GM19193 (cell line): ENCODE results near the gene STAM2.

ENCODE experiments used
- POLR2A ChIP-seq: IDR thresholded peaks from 4 replicates; pipeline ENCODE4 v1.6.1; 2011; ENCODE audit not compliant: insufficient read depth, insufficient read length; ENCODE audit errors: extremely low read depth

STAM2 gene

DNA sequence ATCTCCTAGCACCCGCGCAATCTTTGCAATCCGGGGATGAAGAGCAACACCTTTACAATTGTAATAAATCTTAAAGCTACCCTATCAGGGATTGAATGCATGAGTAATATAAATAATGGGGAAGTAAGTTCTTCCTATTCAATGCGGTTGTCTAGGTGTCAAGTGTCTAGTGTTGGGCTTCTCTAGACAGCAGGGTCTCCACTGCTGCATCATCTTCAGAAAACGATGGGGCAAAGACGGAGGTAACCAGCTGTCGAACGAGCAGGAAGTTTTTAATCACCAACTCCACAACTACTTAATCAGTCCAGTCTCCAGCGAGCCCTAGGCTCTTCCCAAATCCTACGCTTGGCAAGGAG lies 573 bp downstream of the STAM2 start:
- TF ChIP-seq POLR2A: no peak

DNA sequence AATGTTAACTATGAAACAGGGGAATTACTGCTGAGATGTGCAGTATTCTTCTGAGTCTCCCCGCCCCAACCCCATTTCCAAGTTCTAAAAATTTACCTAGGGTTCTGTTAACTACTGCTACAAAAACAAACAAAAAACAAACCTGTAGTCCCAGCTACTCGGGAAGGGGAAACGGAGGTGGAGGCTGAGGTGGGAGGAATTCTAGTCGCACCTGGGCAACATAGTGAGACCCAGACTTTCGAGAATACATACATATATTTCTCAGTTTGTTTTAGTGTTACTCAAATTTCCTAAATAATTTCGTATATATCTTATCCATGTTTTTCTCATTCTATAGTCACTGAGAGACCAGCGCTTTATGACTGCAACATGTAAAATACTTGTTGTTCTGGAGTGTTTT lies 989 bp downstream of the STAM2 start:
- no peak for TF ChIP-seq POLR2A

- no peak for TF ChIP-seq POLR2A
Measured at GRCh38 chr2:152173831-152174230, 1.7 kb downstream of the STAM2 start.

GRCh38 chr2:152171718-152172117 lies 3.8 kb downstream of the STAM2 start:
- no peak for TF ChIP-seq POLR2A

- no peak for TF ChIP-seq POLR2A
Measured at GRCh38 chr2:152167065-152167464, 8.5 kb downstream of the STAM2 start.

GRCh38 chr2:152166633-152167032 lies 8.9 kb downstream of the STAM2 start:
- no peak for TF ChIP-seq POLR2A

DNA sequence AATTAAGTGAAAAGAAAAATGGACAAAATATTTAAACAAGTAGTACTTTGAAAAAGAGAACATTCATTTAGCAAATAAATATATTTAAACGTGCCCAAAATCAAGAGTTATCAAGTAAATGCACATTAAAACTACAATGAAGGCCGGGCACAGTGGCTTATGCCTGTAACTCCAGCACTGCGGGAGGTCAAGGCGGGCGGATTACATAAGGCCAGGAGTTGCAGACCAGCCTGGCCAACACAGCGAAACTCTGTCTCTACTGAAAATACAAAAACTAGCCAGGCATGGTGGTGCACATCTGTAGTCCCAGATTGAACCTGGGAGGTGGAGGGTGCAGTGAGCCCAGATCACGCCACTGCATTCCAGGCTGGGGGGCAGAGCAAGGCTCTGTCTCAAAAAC lies 9.8 kb downstream of the STAM2 start:
- TF ChIP-seq POLR2A: no peak

GRCh38 chr2:152165306-152165705 lies 10.3 kb downstream of the STAM2 start:
- TF ChIP-seq POLR2A: no peak

GRCh38 chr2:152162141-152162540 lies 13.4 kb downstream of the STAM2 start:
- no peak for TF ChIP-seq POLR2A

DNA sequence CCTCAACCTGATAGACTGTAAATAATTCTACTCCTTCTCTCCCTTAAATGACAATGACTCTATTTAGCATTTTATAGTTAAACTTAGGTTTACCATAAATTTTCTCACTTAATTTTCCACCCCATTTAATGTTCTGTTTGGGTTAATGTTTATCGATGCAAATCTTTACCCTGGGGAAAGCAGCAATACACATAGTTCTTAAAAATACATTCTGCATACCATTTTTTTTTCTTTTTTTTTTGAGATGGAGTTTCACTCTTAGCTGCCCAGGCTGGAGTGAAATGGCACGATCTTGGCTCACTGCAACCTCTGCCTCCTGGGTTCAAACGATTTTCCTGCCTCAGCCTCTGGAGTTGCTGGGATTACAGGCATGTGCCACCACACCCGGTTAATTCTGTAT lies 14.0 kb downstream of the STAM2 start:
- TF ChIP-seq POLR2A: no peak

DNA sequence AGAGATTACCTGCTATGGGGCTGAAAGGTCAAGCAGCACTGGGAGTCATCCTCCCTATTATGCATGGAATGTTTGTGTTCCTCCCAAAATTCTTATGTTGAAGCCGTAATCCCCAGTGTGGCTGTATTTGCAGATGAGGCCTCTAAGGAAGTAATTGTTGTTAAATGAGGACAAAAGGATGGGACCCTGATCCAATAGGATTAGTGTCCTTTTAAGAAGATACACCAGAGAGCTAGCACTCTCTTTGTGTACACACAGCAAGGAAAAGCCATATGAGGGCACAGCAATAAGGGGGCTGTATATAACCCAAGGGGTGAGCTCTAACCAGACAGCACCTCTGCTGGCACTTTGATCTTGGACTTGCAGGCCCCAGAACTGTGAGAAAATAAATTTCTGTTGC lies 18.3 kb downstream of the STAM2 start:
- TF ChIP-seq POLR2A: no peak

GRCh38 chr2:152155209-152155608 lies 20.4 kb downstream of the STAM2 start:
- no peak for TF ChIP-seq POLR2A

DNA sequence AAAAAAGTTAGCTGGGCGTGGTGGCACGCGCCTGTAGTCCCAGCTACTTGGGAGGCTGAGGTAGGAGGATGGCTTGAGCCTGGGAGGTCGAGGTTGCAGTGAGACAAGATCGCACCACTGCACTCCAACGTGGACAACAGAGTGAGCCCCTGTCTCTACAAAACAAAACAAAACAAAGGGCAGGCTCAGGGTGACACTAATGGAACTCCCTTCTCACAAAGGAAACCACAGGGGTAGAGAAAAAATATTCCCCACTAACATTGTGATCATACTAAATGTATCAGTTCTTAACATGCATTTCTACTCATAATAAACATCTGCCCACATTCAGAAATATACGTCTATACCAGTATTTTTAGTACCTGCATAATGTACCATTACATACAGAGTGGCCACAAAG lies 21.1 kb downstream of the STAM2 start:
- no peak for TF ChIP-seq POLR2A

GRCh38 chr2:152134488-152135280 lies 40.9 kb downstream of the STAM2 start:
- no peak for TF ChIP-seq POLR2A

DNA sequence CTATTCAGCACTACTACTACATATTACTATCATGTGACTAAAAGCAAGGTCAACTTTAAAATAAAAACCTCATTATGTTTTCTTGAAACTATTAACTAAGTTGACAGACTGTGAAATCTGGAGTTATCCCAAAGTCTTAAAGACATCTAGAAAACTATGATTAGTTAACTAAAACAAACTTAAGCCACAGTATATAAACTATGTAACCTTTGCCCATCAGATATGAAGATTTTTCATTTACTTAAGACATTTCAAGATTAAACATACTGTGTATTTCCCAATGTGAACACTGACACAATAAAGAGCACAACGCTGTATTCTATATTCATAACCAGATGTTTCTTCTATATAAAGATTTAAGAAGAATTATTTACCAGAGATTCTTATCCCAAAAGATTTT lies 43.3 kb downstream of the STAM2 start:
- TF ChIP-seq POLR2A: no peak

GRCh38 chr2:152127628-152128027 lies 47.9 kb downstream of the STAM2 start:
- no peak for TF ChIP-seq POLR2A

GRCh38 chr2:152126664-152127063 lies 48.9 kb downstream of the STAM2 start:
- TF ChIP-seq POLR2A: no peak
